GM12874 (cell line): Measurements from ENCODE around the gene OBSCN.
A peak's percentile ranks its signal among the peaks of the same experiment; 100 is the strongest.

ENCODE experiments used
- CTCF ChIP-seq: IDR thresholded peaks from 2 replicates; pipeline ENCODE4 v1.5.1; 2011; ENCODE audit warnings: low read depth, mild to moderate bottlenecking, control low read depth, low read length, moderate library complexity; ENCODE audit not compliant: insufficient read depth

OBSCN gene

GRCh38 chr1:228383773-228384172, 175.9 kb downstream of the OBSCN start:
- TF ChIP-seq CTCF: no peak

GRCh38 chr1:228385232-228385631, 177.4 kb downstream of the OBSCN start:
- TF ChIP-seq CTCF: no peak

GRCh38 chr1:228387321-228387720, 179.5 kb downstream of the OBSCN start:
- no peak for TF ChIP-seq CTCF

GRCh38 chr1:228390649-228391048, 182.8 kb downstream of the OBSCN start:
- no peak for TF ChIP-seq CTCF

- TF ChIP-seq CTCF: no peak
These were observed 183.7 kb downstream of the OBSCN start for GRCh38 chr1:228391411-228392020.

GRCh38 chr1:228392111-228392936, 184.5 kb downstream of the OBSCN start:
- no peak for TF ChIP-seq CTCF

- TF ChIP-seq CTCF: 0 out of 2 replicates have a peak, but pooled peaks have one; percentile 21
These were observed 185.4 kb downstream of the OBSCN start for GRCh38 chr1:228393268-228393701.
